NOMO-1 (cell line): Measurements from ENCODE around the gene ZNRF1.
A peak's percentile ranks its signal among the peaks of the same experiment; 100 is the strongest.

ENCODE experiments used
- DNase-seq, 2 experiments: peaks; one replicate each; lab custom pipeline; 2025; ENCODE audit not compliant: unreplicated experiment in 2 of 2; lab: John Stamatoyannopoulos, UW

ZNRF1 gene

DNA sequence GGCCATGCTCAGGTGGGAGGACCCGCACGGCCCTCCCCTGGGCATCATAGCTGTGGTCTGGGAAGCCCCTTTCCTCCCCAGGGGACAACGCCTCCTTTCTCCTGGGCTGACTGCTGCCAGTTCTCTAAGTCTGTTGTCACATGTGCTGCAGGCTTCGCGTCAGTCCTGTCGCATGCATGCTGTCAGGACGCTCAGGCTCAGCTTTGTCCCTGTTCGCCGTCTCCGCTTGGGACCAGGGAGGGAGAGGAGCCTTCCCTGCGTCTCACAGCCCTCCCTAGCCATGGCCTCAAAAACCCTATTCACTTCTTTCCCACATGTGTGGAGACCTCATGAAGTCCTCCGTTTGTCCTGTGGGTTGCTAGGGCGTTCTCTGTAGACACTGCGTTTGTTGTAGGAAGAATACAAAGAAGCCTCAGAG is 96.4 kb downstream of the ZNRF1 start:
- DNase-seq: no peak

DNA sequence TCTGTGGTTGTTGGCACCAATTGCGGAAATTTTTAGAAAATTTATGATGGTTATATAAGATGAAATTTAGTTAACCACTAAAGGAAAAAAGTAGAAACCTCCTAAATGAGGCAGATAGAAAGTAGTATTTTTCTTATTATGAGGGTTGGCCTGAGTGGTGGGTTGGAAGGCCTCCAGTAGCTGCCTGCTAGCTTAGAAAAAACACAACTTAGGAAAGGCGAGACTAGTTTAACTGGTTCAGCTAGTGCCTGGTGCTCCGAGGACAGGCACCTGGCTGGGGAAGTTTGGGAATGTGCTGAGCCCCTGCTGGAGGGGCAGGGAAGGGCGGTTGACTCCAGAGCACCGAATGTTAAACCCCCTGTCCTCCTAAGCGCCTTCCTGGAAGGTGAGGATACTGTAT is 97.8 kb downstream of the ZNRF1 start:
- no peak for DNase-seq

DNA sequence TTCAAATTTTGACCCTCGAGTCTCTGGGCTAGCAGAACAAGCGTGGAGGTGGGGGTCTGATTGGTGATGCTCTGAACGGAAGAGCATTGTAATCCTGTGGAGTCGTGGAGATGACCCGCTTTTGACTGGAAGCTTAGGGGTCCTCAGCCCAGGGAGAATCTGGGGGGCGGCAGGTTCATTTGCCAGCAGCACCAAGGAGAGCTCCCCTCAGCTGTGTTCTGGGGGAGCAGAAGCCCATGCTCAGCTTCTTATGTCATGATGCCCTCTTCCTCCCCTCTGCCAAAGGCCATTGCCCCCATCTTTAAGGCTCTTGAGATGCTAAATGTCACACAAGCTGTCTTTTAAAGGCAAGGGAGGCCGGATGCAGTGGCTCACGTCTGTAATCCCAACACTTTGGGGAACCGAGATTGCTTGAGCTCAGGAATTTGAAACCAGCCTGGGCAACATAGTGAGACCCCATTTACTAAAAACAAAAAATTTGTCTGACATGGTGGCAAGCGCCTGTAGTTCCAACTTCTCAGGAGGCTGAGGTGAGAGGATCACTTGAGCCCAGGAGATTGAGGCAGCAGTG is 98.5 kb downstream of the ZNRF1 start:
- no peak for DNase-seq

DNA sequence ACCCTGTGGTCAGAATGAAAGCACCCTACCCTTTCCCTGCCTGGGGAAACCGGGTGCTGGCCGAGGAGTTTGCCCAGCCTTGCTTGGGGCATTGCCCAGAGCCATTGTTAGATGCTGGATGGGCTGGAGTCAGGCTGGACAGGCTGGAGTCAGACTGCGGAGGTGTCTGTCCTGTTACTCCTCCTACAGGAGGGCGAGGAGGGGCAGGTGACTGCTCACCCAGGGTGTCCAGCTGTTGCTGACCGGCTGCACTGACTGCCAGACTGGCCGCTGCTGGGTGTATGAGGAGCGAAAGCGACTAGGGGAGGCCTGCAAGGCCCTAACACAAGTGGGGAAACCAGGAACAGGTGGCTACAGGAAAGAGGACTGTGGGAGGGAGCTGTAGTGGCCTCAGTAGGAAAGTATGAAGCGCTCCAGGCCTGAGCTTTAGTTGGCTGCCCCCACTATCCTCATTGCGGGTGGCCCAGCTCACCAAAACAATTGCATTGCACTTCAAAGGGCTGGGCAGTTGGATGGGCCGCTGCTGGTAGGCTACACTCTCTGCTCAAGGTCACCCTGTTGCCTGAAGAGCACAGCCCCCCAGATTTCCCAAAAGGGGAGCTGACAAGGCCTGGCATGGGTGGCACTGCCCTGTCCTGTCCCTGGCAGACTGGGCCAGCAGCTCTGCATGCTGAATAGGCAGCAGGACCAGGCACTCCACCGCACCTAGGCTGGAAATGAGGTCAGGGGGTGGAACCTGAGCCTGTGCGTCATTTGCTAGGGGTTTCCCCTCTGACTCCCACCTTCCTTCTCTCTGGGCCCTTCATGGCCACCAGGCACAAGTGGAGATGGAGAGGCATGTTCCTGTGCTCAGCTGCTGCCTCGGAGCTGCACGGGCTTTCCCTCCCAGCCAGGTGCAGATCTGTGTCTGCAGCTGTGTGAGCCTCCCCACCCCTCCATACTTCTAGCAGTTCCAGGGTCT is 99.4 kb downstream of the ZNRF1 start:
- DNase-seq: no peak

DNA sequence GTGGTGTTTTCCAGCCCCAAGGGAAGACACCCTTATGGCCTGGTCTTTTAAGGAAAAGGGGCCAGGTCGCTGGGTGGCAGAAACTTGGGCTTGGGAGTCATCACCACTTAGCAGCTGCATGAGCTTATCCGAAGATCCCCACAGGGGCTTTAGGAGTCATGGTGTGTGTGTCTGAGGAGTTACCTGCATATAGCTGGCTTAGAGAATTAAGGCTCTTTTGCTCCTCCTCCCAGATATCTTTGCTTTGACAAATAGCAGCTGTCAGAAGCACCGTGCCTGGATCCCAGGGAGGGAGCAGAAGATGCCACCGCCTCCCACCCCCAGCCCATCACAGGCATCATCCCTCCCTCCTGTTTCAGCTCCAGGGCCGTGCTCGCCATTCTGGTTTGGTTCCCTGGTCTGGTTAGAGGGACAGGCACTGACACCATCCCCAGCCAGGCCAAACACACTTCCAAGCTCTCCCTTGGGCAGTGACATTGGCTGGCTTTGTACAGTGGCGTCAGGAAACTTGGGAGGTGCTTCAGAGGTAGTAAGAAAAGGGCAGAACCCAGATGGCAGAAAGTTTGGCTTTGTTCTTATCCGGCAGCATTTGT is 100.3 kb downstream of the ZNRF1 start:
- DNase-seq: no peak

DNA sequence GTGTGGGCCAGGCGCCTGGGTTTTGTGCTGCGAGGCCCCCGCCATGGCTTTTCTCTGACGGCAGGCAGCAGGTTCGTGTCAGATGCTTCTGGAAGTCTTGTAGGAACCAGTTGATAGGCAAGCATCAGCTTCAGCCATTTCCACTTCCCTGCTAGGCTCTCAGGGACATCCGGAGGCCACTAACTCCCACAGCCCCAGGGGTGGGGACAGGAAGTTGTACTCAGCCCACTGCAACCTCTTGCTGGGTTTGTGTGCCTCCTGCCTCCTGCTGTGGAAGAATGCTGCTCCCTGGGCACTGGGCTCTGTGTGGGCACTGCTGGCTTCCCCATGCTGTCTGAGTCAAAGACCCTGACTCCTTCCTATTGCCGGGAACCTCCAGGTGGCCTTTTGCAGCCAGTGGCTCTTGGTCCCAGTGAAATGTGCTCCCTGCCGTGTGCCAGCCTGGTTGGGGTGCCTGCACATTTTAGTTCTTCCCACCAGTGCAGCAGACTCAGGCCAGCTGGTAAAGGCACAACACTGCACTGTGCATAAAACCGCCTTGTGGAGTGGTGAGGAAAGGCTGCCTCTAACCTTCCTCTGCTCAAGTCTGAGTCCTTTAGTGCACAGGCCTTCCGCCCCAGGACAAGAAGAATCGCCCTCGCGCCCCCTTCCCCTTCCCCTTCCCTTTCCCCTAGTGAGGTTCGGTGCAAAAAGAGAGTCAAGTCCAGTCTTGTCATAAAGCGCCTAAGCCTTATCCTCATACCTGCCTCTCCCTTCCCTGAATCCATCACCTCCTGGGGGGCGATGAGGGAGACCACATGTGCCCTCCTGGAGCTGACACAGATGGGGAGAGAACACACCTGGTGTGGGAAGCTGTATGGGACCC is 101.1 kb downstream of the ZNRF1 start:
- DNase-seq: peak; percentile 64 to 84

DNA sequence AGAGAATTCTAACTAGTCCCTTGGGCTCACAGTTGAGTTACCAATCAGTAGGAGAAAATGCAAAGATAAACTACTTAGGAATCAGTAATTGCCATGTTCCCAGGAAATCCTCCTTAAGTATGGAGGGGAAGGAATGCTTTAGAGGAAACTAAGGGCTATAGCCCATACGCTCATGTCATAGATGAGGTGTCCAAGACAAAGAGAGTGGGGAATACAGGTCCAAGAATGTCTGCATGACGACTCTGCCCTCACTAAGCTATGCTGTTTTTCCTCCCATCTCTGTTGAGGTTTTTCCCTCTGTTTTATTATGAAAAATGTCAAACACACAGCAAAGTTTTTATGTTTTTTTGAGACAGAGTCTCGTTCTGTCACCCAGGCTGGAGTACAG is 101.8 kb downstream of the ZNRF1 start:
- no peak for DNase-seq

DNA sequence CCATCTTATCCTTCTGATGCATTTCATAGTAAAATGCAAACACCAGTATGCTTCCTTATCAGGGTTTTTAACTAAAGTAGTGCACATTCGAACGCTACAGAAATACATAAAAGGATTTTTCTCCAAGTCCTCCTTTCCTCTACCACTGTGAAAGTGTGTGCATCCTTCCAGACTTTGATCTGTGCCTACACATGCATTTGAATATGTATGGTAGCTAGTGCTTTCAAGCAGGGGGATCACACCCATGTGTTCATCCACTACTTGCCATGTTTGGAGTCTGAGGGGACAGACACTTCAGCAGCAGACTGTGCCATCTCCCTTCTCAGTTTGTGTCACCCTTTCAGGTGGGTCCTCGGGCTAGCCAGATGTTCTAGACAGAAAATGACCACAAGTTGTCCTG is 102.8 kb downstream of the ZNRF1 start:
- no peak for DNase-seq

DNA sequence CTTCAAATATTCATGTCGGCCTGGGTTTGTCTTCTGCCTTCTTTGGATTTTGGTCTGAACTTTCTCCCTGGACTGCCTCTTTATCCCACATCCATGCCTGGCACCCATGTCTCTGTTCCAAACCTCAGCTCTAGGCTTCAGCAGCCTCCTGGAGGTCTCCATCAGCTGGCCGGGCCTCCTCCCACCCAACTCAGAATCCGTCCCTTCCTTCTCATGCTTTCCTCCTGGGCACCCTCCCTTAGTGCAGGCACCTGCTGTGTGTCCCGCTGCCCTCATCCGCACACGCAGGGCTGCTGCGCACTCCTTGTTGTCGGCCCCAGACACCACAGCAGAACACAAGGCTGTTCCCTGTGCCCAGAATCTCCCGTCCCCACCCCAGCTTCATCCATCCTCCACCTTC is 103.8 kb downstream of the ZNRF1 start:
- DNase-seq: no peak

DNA sequence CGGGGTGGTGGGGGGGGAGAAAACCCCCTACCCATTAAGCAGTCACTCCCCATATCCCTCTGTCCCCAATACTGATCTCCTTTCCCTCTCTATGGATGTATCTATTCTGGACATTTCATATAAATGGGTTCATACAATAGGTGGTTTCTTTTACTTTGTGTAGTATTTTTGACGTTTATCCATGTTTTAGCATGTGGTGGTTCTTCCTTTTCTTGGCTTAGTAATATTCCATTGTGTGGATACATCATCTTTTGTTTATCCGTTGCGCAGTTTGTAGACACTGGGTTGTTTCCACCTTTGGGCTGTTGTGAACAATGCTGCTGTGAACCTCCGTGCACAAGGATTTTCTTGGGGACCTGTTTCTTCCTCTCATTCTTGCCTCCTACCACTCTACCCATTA is 105.2 kb downstream of the ZNRF1 start:
- no peak for DNase-seq

DNA sequence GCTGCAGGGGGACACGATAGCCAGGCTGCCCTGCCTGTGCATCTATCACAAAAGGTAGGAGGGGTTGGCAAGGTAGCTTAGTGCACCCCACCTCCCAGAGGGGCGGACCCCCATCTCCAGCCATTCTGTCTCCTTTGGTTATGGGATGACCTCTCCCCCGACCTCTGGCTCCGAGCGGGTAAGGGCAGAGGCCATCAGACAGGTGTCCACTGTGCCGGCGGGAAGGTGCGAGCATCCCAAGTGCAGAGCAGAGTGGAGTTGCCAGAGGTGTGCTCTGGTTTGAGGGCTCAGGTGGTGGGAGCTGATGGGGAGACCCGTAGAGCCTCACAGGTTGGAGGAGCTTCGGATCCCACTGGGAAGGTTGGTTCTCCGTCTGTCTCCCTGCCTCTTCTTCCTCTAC is 106.0 kb downstream of the ZNRF1 start:
- no peak for DNase-seq

DNA sequence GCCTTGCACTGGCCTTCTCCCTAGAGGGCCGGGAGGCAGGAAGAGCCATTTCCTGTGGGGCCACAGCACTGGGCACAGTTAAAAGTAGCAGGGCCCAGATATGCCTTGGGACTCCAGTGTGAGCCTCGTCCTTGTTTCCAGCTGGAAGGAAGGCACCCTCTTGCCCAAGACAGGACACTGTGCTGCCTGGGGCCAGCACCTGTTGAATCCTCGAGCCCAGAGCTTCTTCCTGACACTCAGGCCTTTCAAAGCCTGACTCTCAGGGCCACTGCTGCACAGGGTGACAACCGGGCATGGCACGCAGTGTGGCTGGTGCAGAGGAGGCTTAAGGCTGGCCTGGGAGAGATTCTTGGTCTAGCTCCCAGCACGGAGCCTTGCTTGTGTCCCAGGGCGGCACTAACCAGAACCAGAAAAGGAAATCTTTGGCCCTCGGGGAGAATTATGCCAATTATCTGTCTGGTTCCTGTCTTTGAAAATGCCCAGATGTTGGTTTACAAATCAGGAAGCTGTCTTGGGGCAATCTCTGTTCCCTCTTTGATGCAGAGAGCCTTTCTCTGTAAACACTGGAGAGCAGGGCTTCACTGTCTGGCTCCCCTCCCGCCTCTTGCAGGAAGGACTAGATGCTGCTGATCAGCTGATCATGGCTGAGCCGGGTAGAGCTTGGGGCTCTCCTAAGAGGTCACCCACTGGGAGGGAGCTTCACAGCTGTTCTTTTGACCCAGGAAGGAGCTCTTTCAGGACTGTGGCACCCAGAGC is 106.7 kb downstream of the ZNRF1 start:
- peak; percentile 74 to 91 for DNase-seq

DNA sequence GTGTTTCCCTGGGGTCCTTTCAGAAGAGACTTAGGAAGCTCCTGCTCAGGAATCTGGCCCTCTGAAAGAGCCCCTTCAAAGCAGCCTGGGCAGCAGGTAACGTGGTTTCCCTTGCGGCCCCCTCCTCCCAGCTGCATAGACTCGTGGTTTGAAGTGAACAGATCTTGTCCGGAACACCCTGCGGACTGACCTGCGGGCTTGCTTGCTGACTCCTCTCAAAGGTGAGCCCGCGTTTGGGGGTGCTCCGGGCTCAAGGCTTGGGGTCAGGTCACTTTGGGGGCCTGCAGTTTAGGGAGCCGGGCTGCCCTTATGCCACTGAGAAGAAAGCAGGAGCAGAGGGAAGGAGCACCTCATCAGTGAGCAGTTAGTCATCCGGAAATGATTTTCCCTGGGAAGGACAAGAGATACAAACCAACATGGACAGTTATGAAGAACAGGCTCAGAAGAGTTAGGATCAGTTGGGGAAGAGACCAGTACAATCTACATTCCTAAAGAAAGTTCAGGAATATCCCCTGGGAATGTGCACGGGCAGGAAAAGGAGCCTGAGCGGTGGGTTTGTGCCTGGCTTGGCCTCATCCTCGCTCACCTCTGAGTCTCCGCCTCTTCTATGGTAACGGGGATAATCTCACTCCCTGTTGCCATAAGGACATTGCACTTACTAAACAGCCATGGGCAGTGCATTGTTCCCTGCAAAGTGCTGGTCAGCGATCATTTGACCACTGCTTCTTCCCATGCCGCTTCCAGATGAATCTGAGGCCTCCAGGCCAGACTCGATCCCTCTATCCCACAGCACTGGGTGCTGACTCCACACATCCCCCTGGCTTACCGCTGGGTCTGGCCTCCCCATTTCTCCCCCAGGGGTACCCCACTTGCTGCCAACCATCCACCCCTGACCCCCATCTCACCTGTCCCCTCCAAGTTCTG is 107.8 kb downstream of the ZNRF1 start:
- DNase-seq: no peak

DNA sequence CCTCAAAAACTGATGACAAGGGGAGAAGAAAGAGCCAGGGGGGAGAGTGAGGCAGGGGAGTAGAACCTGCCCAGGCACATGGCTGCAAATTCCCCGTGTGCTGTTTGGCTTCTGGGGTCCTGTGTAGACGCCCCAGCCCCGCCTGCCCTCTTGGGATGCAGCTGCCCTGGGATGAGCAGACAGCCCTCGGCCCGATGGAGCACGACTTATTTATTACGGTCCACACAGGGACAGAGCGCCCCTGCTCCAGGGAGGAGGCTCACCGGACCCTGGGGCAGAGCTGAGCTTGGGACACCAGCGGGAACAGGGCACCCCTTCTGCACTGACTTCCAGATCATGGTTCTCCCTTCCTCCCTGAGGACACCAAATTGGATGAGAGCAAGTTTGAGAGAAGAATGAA is 108.7 kb downstream of the ZNRF1 start:
- DNase-seq: no peak

DNA sequence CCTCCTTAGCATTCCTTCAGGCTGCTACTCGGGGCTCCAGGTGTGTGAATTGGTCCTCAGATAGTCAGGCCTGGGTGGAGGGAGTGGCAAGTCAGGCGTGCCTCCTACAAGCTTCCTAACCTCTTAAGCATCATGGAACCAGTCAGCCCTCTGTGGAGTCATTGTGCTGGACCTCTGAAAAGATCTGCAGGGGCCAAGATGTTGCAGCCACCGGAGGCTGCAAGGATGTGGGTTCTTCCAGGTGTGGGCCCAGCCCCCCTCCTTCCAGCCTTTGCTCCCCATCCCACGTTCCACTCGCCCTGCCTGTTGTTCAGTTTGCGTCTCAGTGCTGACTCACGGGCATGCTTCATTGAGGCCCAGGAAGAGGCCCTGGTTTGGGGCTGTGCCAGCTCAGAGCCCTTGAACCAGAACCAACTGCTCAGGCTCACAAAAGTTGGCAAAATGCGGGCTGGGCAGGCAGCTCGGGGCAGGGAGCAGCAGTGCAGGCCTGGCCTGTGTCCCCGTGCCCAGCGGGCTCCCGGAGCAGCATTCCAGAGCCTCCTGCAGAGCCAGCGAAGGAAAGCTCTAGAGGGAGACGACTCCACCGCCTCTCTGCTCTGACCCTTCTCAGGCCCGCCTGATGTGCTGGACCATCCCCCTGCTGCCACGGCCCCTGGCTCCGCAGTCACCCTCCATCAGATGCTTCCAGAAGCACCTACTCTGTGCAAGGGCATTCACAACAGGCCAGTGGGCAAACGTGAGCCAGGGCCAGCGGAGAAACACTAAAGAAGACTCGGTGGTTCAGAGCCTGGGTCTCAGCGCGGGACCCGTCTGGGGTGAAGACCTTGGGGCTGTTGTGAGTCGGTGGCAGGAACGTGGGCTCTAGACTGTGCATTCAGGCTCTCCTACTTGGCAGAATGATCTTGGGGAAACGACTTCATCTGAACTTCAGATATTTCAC is 110.2 kb downstream of the ZNRF1 start:
- peak; percentile 38 to 42 for DNase-seq

DNA sequence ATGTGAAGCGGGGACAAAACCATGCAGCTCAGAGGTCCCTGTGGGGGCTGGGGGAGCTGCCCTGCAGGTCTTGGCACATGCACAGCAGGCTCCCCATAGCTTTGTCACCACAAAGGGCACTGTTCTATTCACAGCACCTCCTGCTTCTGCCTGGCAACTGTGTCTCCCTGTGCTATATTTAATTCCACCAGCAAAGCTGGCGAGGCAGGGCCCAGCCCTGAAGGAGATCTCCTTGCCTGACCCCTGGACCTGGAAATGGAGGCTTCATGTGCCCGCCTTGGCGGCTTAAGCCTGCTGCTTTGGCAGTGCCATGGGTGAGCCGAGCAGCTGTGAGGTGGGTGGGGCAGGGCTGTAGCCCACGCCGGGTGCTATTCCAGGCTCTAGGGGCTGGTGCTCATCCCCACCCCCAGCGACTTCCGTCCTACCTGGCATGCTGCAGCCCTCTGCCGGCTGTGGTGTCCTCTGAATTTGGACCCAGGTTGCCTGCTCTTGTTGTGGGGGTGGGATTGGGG is 111.0 kb downstream of the ZNRF1 start:
- no peak for DNase-seq

DNA sequence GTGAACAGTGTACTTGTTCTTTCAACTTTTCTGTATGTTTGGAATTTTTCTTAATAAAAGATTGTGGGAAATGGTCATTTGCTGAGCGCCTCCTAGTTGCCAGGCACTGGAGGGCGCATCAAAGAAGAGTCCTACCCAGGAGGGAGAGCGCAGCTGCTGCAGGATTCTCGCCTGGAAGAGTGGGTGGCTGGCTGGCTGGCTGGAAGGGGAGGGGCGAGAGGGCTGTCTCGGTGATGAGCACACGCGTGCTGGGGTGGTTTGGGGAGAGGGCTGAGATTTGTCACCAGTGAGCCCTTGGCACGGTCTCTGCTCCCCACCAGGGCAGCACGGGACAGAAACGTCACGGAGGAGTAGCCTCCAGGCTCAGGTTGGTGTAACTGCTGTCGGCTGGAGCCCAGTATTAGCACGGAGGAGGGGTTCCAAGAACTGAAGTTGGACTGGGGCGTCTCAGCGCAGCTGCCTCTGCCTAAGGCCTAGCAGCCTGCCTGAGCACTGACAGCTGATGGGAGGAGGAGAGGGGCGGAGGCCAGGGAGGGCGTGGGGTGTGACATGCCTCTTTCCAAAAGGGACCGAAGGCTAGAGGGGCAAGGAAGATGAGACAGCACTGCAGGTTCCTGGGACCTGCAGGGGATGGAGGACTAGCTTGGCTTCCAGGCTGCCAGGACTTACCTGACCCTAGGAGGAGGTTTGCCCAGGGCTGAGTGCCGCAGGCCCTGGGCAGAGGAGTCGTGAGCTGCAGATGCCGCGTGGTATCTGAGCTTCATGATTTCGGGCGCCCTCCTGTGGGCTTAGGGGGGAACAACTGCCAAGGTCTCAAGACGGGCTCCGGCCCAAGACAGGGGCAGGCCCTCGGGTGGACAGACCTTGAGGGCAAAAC is 112.1 kb downstream of the ZNRF1 start:
- DNase-seq: peak; percentile 73 to 84
